HepG2 (cell line): ENCODE measurements around the gene RASAL3. TPM values are rescaled to one million over a fixed set of nuclear protein-coding genes. Genes with fewer than 3 reads are reported as not detected.
A peak's percentile ranks its signal among the peaks of the same experiment; 100 is the strongest.

Experiments
- ATAC-seq: fragments of 200-7000 bp; cut with Tn5 transposase; 3 replicates; pipeline ENCODE4 v1.9.1; 2020; ENCODE audit warnings: mild to moderate bottlenecking, moderate library complexity
- BruUV-seq: library from RNA; stranded (reverse); fragments of 400-500 nt; replicated peaks from 2 replicates; lab custom pipeline; 2021; lab: Mats Ljungman, UMichigan
- CTCF ChIA-PET: fragments of 300-600 bp; formaldehyde crosslinking; extraction: SDS; loops from one replicate; lab custom pipeline; 2021; ENCODE audit warnings: low total read pairs, inconsistent platforms, low intra/inter-chr PET ratio; lab: Yijun Ruan, JAX
- POLR2A ChIA-PET: fragments of 350-600 bp; sonication (Branson Sonifier 250); formaldehyde crosslinking; loops from one replicate; lab custom pipeline; 2020; ENCODE audit warnings: antibody characterized with exemption, inconsistent platforms; lab: Yijun Ruan, JAX
- DNase-seq: peaks from one replicate; pipeline ENCODE4 v3.0.0-alpha.2; 2015; ENCODE audit warnings: low spot score
- FAIRE-seq: peaks from 3 replicates; lab custom pipeline; 2011; peaks lifted over from hg19 to GRCh38; lab: Jason Lieb, UNC
- H2AFZ ChIP-seq: one replicate; pipeline ENCODE4 v1.6.1; 2011; ENCODE audit warnings: low read length, inconsistent platforms
- H3K27ac ChIP-seq: fragments of 300-600 bp; 3 replicates; pipeline ENCODE4 v1.8.0; 2011; ENCODE audit warnings: mixed run types, mild to moderate bottlenecking, mixed read lengths, low read length, inconsistent platforms; ENCODE audit not compliant: insufficient read depth; ENCODE audit errors: extremely low read length
- H3K27me3 ChIP-seq, 2 experiments: fragments of 200-600 bp in 1 of 2; 2 replicates in 1 of 2; 3 replicates in 1 of 2; pipeline versions ENCODE4 v1.6.0 to v1.8.0; 2011; ENCODE audit warnings: low read length in 2 of 2, mild to moderate bottlenecking in 2 of 2, moderate library complexity in 2 of 2, inconsistent platforms in 1 of 2; ENCODE audit not compliant: insufficient read depth in 2 of 2, control insufficient read depth in 1 of 2
- H3K36me3 ChIP-seq, 2 experiments: fragments of 200-600 bp in 1 of 2; replicated peaks in 1 of 2; 2 replicates in 1 of 2; 3 replicates in 1 of 2; pipeline versions ENCODE4 v1.5.1 to v1.8.0; 2011; ENCODE audit warnings: low read length in 2 of 2, inconsistent platforms in 1 of 2; ENCODE audit not compliant: insufficient read depth in 2 of 2, control insufficient read depth in 1 of 2
- H3K4me1 ChIP-seq: 2 replicates; pipeline ENCODE4 v1.5.1; 2012; ENCODE audit warnings: low read length, inconsistent platforms; ENCODE audit not compliant: insufficient read depth
- H3K4me2 ChIP-seq: 2 replicates; pipeline ENCODE4 v1.6.0; 2011; ENCODE audit warnings: low read depth, low read length, inconsistent platforms
- H3K4me3 ChIP-seq, 3 experiments: fragments of 200-600 bp in 1 of 3; sonication (generic), shearing (Covaris generic) in 1 of 3; replicated peaks in 1 of 3; 2 replicates each; pipeline ENCODE4 v1.5.1; 2011 to 2016; ENCODE audit warnings: low read length in 3 of 3, inconsistent platforms in 2 of 3, low read depth in 2 of 3, mild to moderate bottlenecking in 2 of 3, control low read depth in 1 of 3, mixed read lengths in 1 of 3; ENCODE audit not compliant: insufficient read depth in 1 of 3
- H3K79me2 ChIP-seq: one replicate; pipeline ENCODE4 v1.6.1; 2011; ENCODE audit warnings: low read length, inconsistent platforms; ENCODE audit not compliant: insufficient read depth
- H3K9ac ChIP-seq: 2 replicates; pipeline ENCODE4 v1.6.0; 2011; ENCODE audit warnings: mild to moderate bottlenecking, low read depth, low read length, inconsistent platforms; ENCODE audit not compliant: insufficient read depth
- H3K9me3 ChIP-seq: 2 replicates; pipeline ENCODE4 v1.5.1; 2012; ENCODE audit warnings: mild to moderate bottlenecking, low read length
- H4K20me1 ChIP-seq: 2 replicates; pipeline ENCODE4 v1.6.0; 2011; ENCODE audit warnings: inconsistent platforms, mild to moderate bottlenecking, low read length, moderate library complexity; ENCODE audit not compliant: insufficient read depth
- HDAC6 ChIP-seq: fragments of 200-600 bp; sonication (generic); IDR thresholded peaks from 2 replicates; pipeline ENCODE4 v1.7.0; 2017; ENCODE audit warnings: mild to moderate bottlenecking, antibody characterized with exemption, low read length, low read depth
- HNF1B ChIP-seq: sonication (generic); formaldehyde crosslinking; IDR thresholded peaks from 2 replicates; pipeline ENCODE4 v1.5.1; 2020; ENCODE audit warnings: mild to moderate bottlenecking, moderate library complexity, missing genetic modification reagents
- RBFOX2 ChIP-seq: fragments of 200-400 bp; formaldehyde crosslinking; IDR thresholded peaks from 2 replicates; pipeline ENCODE4 v1.6.1; 2017; ENCODE audit warnings: low read depth, mild to moderate bottlenecking, low read length
- RFXAP ChIP-seq: sonication (generic); formaldehyde crosslinking; IDR thresholded peaks from 2 replicates; pipeline ENCODE4 v1.4.0; 2020; ENCODE audit warnings: missing genetic modification reagents, borderline replicate concordance
- SMAD3 ChIP-seq: sonication (generic); formaldehyde crosslinking; IDR thresholded peaks from 2 replicates; pipeline ENCODE4 v1.4.0; 2020; ENCODE audit warnings: missing genetic modification reagents
- ZNF670 ChIP-seq: sonication (generic); formaldehyde crosslinking; IDR thresholded peaks from 2 replicates; pipeline ENCODE4 v1.8.0; 2022; ENCODE audit warnings: mild to moderate bottlenecking, missing genetic modification reagents, borderline replicate concordance
- ZNF768 ChIP-seq: sonication (generic); formaldehyde crosslinking; IDR thresholded peaks from 2 replicates; pipeline ENCODE4 v1.4.0; 2020; ENCODE audit warnings: missing genetic modification reagents
- WGBS: methylation state at CpG from one replicate; pipeline ENCODE4 v1.1.6; 2017; ENCODE audit warnings: low lambda C conversion rate; 5-methylcytosine and 5-hydroxymethylcytosine counted together
- in situ Hi-C: cut with HindIII; loops from 2 replicates; pipeline ENCODE4 v1.10.0; 2017; ENCODE audit warnings: low pct_unique_long_range_greater_than_20kb; ENCODE audit not compliant: extremely low pct_ligation_motif_present
- intact Hi-C: fragments of 100-400 bp; cut with micrococcal nuclease; formaldehyde crosslinking; loops from one replicate; pipeline ENCODE4 v1.10.0; 2022; ENCODE audit not compliant: unreplicated experiment
- polyA plus RNA-seq, 8 experiments: library from polyadenylated mRNA; depleted of rRNA in 3 of 8; stranded (reverse) in 7 of 8; unstranded in 1 of 8; fragments of >200 nt; fragmentation: Illumina TruSeq in 4 of 8; extraction: Trizol in 4 of 8; gene quantifications; 2 replicates each; pipeline versions ENCODE4 v1.2.1 to v1.2.3, GENCODE V29; 2011 to 2016; ENCODE audit warnings: low read depth in 4 of 8, missing spikeins in 1 of 8, mixed read lengths in 1 of 8; ENCODE audit not compliant: insufficient read depth in 1 of 8
- total RNA-seq, 5 experiments: library from RNA; depleted of rRNA; stranded (reverse); fragments of >200 nt; fragmentation: Illumina TruSeq; extraction: Trizol; gene quantifications; 2 replicates each; pipeline ENCODE4 v1.2.3, GENCODE V29; 2016; ENCODE audit warnings: low read depth in 1 of 5
- TF ChIP-seq, protein P1 (sequence below): IDR thresholded peaks from 2 replicates; pipeline ENCODE4 v1.6.1; 2016; ENCODE audit warnings: mild to moderate bottlenecking

Gene RASAL3
- total and polyA plus RNA-seq, 2 of the 13 experiments (the other 11 are each of a cell fraction or from before 2014, with no cell fraction given), result not detected

DNA sequence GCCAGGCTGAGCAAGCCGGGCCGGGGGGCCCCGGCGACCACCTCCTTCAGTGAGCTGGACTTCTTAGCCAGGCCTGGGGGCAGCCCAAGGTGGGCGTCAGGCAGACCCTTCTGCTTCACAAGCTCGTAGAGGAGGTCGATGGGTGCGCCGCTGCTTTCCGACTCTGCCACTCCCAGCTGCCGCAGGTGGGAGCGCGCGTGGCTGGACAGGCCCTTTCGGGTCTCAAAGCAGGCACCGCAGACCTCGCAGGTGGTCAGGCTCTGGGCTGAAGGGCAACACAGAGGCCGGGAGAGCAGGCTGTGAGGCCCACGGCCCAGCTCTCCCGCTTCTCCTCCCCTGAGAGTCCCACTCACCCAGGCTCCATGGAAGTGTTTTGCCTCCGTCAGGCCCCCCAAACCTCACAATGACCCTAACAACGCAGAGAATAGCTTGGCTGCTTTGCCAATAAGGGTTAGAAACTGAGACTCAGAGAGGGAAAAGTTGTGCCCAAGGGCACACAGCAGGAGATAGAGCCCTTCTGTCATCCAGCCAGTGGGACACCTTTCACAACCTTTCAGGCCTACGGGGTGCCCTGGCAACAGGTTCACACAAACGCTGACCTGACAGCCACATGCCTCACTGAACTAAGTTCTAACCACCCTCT, 34.4 kb downstream of the RASAL3 start:
- DNase-seq (no peak), FAIRE-seq (no peak), ATAC-seq (no peak)
- CTCF ChIA-PET, result no interaction called here
- intact Hi-C loops, result loop anchor here (5.0 kb wide), 1 partner anchor 127 kb away; no protein-coding TSS in a partner anchor
- H3K27ac ChIP-seq, result no peak overlapping the region
- 97% methylated on average over 6 of the region's 24 CpGs for WGBS
- no peaks in the 10 kb centered on the region for H4K20me1 ChIP-seq
- peaks cover 16 to 25% of the 10 kb centered on the region in 2 experiments; a peak in 4 of 5 replicates for H3K36me3 ChIP-seq
- in situ Hi-C loops, result loop anchor here (10.0 kb wide), 1 partner anchor 125 kb away; no protein-coding TSS in a partner anchor
- H3K79me2 ChIP-seq, result peaks cover 24% of the 10 kb centered on the region
- H3K27me3 ChIP-seq, result no peaks in the 10 kb centered on the region; a peak in 2 of 5 replicates
- H2AFZ ChIP-seq, result no peak overlapping the region
- no peak overlapping the region for H3K4me2 ChIP-seq
- TF ChIP-seq ZNF768 (peak; percentile 87), HDAC6 (no peak), RBFOX2 (peak; percentile 48; the same call in 1 of the 2 replicates)
- H3K9me3 ChIP-seq, result no peaks in the 10 kb centered on the region
- H3K9ac ChIP-seq, result no peak overlapping the region
- H3K4me1 ChIP-seq, result peaks cover 23% of the 10 kb centered on the region
- BruUV-seq, result no TSS peak
- POLR2A ChIA-PET, result interaction anchor here (1.0 to 2.0 kb wide), 2 partner anchors 11 kb away, joined by 4 to 10 read pairs; partner anchors contain the start of gene AKAP8L
- H3K4me3 ChIP-seq, result no peak overlapping the region

GRCh38 chr19:15428956-15429824, 35.2 kb downstream of the RASAL3 start:
- peaks cover 23% of the 10 kb centered on the region for H3K4me1 ChIP-seq
- no peaks in the 10 kb centered on the region for H4K20me1 ChIP-seq
- no peak for ATAC-seq
- no peak overlapping the region for H3K4me2 ChIP-seq
- peaks cover 24% of the 10 kb centered on the region for H3K79me2 ChIP-seq
- no peak overlapping the region for H3K4me3 ChIP-seq
- ChIA-PET CTCF (no interaction called here), POLR2A (interaction anchor here (1.0 kb wide), 1 partner anchor 11 kb away, joined by 4 read pairs; the partner anchor contains the start of gene AKAP8L)
- no peak for DNase-seq
- H3K27ac ChIP-seq, result no peak overlapping the region
- peaks cover 19 to 27% of the 10 kb centered on the region in 2 experiments; a peak in 4 of 5 replicates for H3K36me3 ChIP-seq
- intact Hi-C loops (no loop called here), in situ Hi-C loops (loop anchor here (10.0 kb wide), 1 partner anchor 126 kb away; no protein-coding TSS in a partner anchor)
- no peaks in the 10 kb centered on the region; a peak in 2 of 5 replicates for H3K27me3 ChIP-seq
- WGBS, result 98% methylated on average over 15 of the region's 22 CpGs
- no peak overlapping the region for H3K9ac ChIP-seq
- no peak for FAIRE-seq
- no peak overlapping the region for H2AFZ ChIP-seq
- BruUV-seq, result no TSS peak
- no peaks in the 10 kb centered on the region for H3K9me3 ChIP-seq
- TF ChIP-seq, protein P1, sequence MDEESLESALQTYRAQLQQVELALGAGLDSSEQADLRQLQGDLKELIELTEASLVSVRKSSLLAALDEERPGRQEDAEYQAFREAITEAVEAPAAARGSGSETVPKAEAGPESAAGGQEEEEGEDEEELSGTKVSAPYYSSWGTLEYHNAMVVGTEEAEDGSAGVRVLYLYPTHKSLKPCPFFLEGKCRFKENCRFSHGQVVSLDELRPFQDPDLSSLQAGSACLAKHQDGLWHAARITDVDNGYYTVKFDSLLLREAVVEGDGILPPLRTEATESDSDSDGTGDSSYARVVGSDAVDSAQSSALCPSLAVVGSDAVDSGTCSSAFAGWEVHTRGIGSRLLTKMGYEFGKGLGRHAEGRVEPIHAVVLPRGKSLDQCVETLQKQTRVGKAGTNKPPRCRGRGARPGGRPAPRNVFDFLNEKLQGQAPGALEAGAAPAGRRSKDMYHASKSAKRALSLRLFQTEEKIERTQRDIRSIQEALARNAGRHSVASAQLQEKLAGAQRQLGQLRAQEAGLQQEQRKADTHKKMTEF (CRISPR knock-in tag), result no peak
- TF ChIP-seq RFXAP (no peak), HNF1B (CRISPR knock-in tag) (no peak), ZNF670 (CRISPR knock-in tag) (no peak), SMAD3 (CRISPR knock-in tag) (no peak)
